ENCODE results near the gene SLC38A1.

DNA sequence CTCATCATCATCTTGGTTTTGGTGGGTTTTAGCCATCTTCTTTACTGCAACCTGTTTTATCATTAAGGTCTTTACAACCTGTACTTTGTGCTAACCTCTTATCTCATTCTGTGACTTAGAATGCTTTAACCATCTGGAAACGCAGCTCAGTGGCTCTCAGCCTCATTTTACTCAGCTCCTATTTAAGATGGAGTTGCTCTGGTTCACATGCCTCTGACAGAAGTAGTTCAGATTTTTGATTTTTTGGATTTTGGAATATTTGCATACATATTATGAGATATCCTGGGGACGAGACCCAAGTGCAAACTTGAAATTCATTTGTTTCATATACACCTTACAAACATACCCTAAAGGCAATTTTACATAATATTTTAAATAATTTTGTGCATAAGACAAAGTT, 10.7 kb downstream of the SLC38A1 start:
- TF ChIP-seq, protein P1, sequence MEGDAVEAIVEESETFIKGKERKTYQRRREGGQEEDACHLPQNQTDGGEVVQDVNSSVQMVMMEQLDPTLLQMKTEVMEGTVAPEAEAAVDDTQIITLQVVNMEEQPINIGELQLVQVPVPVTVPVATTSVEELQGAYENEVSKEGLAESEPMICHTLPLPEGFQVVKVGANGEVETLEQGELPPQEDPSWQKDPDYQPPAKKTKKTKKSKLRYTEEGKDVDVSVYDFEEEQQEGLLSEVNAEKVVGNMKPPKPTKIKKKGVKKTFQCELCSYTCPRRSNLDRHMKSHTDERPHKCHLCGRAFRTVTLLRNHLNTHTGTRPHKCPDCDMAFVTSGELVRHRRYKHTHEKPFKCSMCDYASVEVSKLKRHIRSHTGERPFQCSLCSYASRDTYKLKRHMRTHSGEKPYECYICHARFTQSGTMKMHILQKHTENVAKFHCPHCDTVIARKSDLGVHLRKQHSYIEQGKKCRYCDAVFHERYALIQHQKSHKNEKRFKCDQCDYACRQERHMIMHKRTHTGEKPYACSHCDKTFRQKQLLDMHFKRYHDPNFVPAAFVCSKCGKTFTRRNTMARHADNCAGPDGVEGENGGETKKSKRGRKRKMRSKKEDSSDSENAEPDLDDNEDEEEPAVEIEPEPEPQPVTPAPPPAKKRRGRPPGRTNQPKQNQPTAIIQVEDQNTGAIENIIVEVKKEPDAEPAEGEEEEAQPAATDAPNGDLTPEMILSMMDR (IDR thresholded peaks at IDR 0.05): no peak
- TF ChIP-seq POLR2A (IDR thresholded peaks at IDR 0.05): no peak
